SK-N-SH (cell line): ENCODE data around the gene PAPSS2. TPM values are rescaled to one million over a fixed set of nuclear protein-coding genes. Genes with fewer than 3 reads are reported as not detected.

Source experiments
- CTCF ChIA-PET: fragments of 300-600, 350-600 bp; formaldehyde crosslinking; extraction: SDS; loops from one replicate; lab custom pipeline; 2021; lab: Yijun Ruan, JAX
- POLR2A ChIA-PET: fragments of 350-600 bp; sonication (Branson Sonifier 250); formaldehyde crosslinking; extraction: SDS; loops from one replicate; lab custom pipeline; 2020; ENCODE audit warnings: antibody characterized with exemption, inconsistent platforms; lab: Yijun Ruan, JAX
- DNase-seq: peaks from one replicate; pipeline ENCODE4 v3.0.0; 2012
- H2AFZ ChIP-seq: fragments of 200-600 bp; sonication (generic); 2 replicates; pipeline ENCODE4 v1.8.1; 2016; ENCODE audit warnings: antibody characterized with exemption, mild to moderate bottlenecking, low read depth
- H3F3A ChIP-seq: fragments of 200-600 bp; sonication (generic); replicated peaks from 2 replicates; pipeline ENCODE3; 2016; ENCODE audit warnings: antibody characterized with exemption, mild to moderate bottlenecking; ENCODE audit not compliant: insufficient read depth
- H3K27ac ChIP-seq, 2 experiments: fragments of 200-500 bp in 1 of 2; fragments of 200-600 bp in 1 of 2; sonication (Bioruptor generic) in 1 of 2; sonication (generic), shearing (Covaris generic) in 1 of 2; 2 replicates each; pipeline versions ENCODE4 v1.5.1 to v1.6.1; 2014 to 2016; ENCODE audit warnings: low read depth in 2 of 2, inconsistent platforms in 1 of 2, low read length in 1 of 2, mild to moderate bottlenecking in 1 of 2, mixed read lengths in 1 of 2
- H3K27me3 ChIP-seq: fragments of 200-600 bp; sonication (generic), shearing (Covaris generic); 2 replicates; pipeline ENCODE4 v1.6.1; 2016; ENCODE audit warnings: mixed run types; ENCODE audit not compliant: insufficient read depth
- H3K36me3 ChIP-seq, 2 experiments: fragments of 200-500 bp in 1 of 2; fragments of 200-600 bp in 1 of 2; sonication (Bioruptor generic) in 1 of 2; sonication (generic) in 1 of 2; replicated peaks in 1 of 2; 2 replicates each; pipeline versions ENCODE3 to v1.5.1; 2014 to 2016; ENCODE audit warnings: low read length in 1 of 2, mild to moderate bottlenecking in 1 of 2; ENCODE audit not compliant: insufficient read depth in 2 of 2, control insufficient read depth in 1 of 2
- H3K4me1 ChIP-seq, 2 experiments: fragments of 200-500 bp in 1 of 2; fragments of 200-600 bp in 1 of 2; sonication (Bioruptor generic) in 1 of 2; sonication (generic), shearing (Covaris generic) in 1 of 2; 2 replicates each; pipeline versions ENCODE4 v1.5.1 to v1.6.1; 2014 to 2016; ENCODE audit warnings: low read depth in 1 of 2, low read length in 1 of 2, mixed run types in 1 of 2; ENCODE audit not compliant: insufficient read depth in 2 of 2, control insufficient read depth in 1 of 2
- H3K4me2 ChIP-seq: fragments of 200-600 bp; sonication (generic), shearing (Covaris generic); 2 replicates; pipeline ENCODE4 v1.6.1; 2017; ENCODE audit warnings: mixed run types
- H3K4me3 ChIP-seq, 2 experiments: fragments of 200-500 bp in 1 of 2; fragments of 200-600 bp in 1 of 2; sonication (Bioruptor generic) in 1 of 2; sonication (generic), shearing (Covaris generic) in 1 of 2; 2 replicates each; pipeline versions ENCODE4 v1.5.1 to v1.8.1; 2014 to 2016; ENCODE audit warnings: low read depth in 2 of 2, inconsistent platforms in 1 of 2, low read length in 1 of 2, mild to moderate bottlenecking in 1 of 2, mixed read lengths in 1 of 2, moderate library complexity in 1 of 2
- H3K79me2 ChIP-seq: fragments of 200-600 bp; sonication (generic); 2 replicates; pipeline ENCODE4 v1.8.1; 2017; ENCODE audit warnings: mild to moderate bottlenecking; ENCODE audit not compliant: insufficient read depth
- H3K9ac ChIP-seq: fragments of 200-600 bp; sonication (generic); 2 replicates; pipeline ENCODE4 v1.6.1; 2017; ENCODE audit warnings: mixed run types
- H3K9me2 ChIP-seq: fragments of 200-600 bp; sonication (generic); 2 replicates; pipeline ENCODE4 v1.6.1; 2017; ENCODE audit warnings: mixed run types
- H3K9me3 ChIP-seq: fragments of 200-600 bp; sonication (generic); 2 replicates; pipeline ENCODE4 v1.6.1; 2017; ENCODE audit warnings: mixed run types, mild to moderate bottlenecking, moderate library complexity
- H4K20me1 ChIP-seq: fragments of 200-600 bp; sonication (generic); 2 replicates; pipeline ENCODE4 v1.6.1; 2017; ENCODE audit warnings: mild to moderate bottlenecking, mixed run types; ENCODE audit not compliant: insufficient read depth
- CHD2 ChIP-seq: fragments of 150-350 bp; IDR thresholded peaks from 2 replicates; pipeline ENCODE4 v1.6.1; 2018; ENCODE audit warnings: low read length; ENCODE audit not compliant: partially characterized antibody
- ELF1 ChIP-seq: IDR thresholded peaks from 2 replicates; pipeline ENCODE4 v1.4.0; 2012
- FOSL2 ChIP-seq: IDR thresholded peaks from 2 replicates; pipeline ENCODE4 v1.4.0; 2012; ENCODE audit warnings: low read depth, mild to moderate bottlenecking, moderate library complexity, borderline replicate concordance
- FOXJ3 ChIP-seq: sonication (generic); formaldehyde crosslinking; IDR thresholded peaks from 2 replicates; pipeline ENCODE4 v1.5.1; 2020; ENCODE audit warnings: mild to moderate bottlenecking, missing genetic modification reagents
- GATA2 ChIP-seq: sonication (generic); formaldehyde crosslinking; IDR thresholded peaks from 2 replicates; pipeline ENCODE4 v1.5.0; 2020; ENCODE audit warnings: mild to moderate bottlenecking, missing genetic modification reagents
- MAX ChIP-seq: IDR thresholded peaks from 2 replicates; pipeline ENCODE4 v1.4.0; 2012; ENCODE audit warnings: low read depth
- MEF2A ChIP-seq: IDR thresholded peaks from 2 replicates; pipeline ENCODE4 v1.4.0; 2012; ENCODE audit warnings: low read depth, borderline replicate concordance
- MXI1 ChIP-seq: IDR thresholded peaks from 2 replicates; pipeline ENCODE4 v1.6.1; 2012; ENCODE audit warnings: mild to moderate bottlenecking, low read depth, low read length, improper control_type of control experiment
- NRF1 ChIP-seq: IDR thresholded peaks from 2 replicates; pipeline ENCODE4 v1.6.1; 2012; ENCODE audit warnings: low read depth, mild to moderate bottlenecking, low read length
- PBX3 ChIP-seq: IDR thresholded peaks from 2 replicates; pipeline ENCODE4; 2012
- POLR2AphosphoS5 ChIP-seq: IDR thresholded peaks from 2 replicates; pipeline ENCODE4 v1.6.1; 2012; ENCODE audit warnings: low read depth, low read length
- RAD21 ChIP-seq: IDR thresholded peaks from 2 replicates; pipeline ENCODE4 v1.6.1; 2012; ENCODE audit warnings: mild to moderate bottlenecking, low read length
- RCOR1 ChIP-seq: fragments of 150-350 bp; IDR thresholded peaks from 2 replicates; pipeline ENCODE4 v1.6.1; 2017; ENCODE audit warnings: antibody characterized with exemption, low read length
- RFX5 ChIP-seq: IDR thresholded peaks from 2 replicates; pipeline ENCODE4 v1.6.1; 2012; ENCODE audit warnings: mild to moderate bottlenecking, improper control_type of control experiment, low read length
- RXRA ChIP-seq: IDR thresholded peaks from 2 replicates; pipeline ENCODE4 v1.4.0; 2012; ENCODE audit warnings: low read depth, mild to moderate bottlenecking, borderline replicate concordance
- SIN3A ChIP-seq: IDR thresholded peaks from 2 replicates; pipeline ENCODE4 v1.6.1; 2012; ENCODE audit warnings: low read depth, mild to moderate bottlenecking, low read length, moderate library complexity, borderline replicate concordance
- SMC3 ChIP-seq: IDR thresholded peaks from 2 replicates; pipeline ENCODE4 v1.6.1; 2012; ENCODE audit warnings: low read depth, low read length, improper control_type of control experiment
- TAF1 ChIP-seq: IDR thresholded peaks from 2 replicates; pipeline ENCODE4 v1.6.1; 2012; ENCODE audit warnings: low read depth, mild to moderate bottlenecking, low read length, moderate library complexity, borderline replicate concordance
- TCF12 ChIP-seq: IDR thresholded peaks from 2 replicates; pipeline ENCODE4 v1.4.0; 2012
- TEAD4 ChIP-seq: IDR thresholded peaks from 2 replicates; pipeline ENCODE4 v1.4.0; 2012; ENCODE audit warnings: mild to moderate bottlenecking, borderline replicate concordance; ENCODE audit not compliant: insufficient read depth
- USF1 ChIP-seq: IDR thresholded peaks from 2 replicates; pipeline ENCODE4 v1.4.0; 2012; ENCODE audit warnings: low read depth, borderline replicate concordance
- YY1 ChIP-seq: IDR thresholded peaks from 2 replicates; pipeline ENCODE4 v1.4.0; 2012; ENCODE audit warnings: low read depth, mild to moderate bottlenecking
- ZBTB33 ChIP-seq: IDR thresholded peaks from 2 replicates; pipeline ENCODE4 v1.4.0; 2012; ENCODE audit warnings: low read depth, borderline replicate concordance
- WGBS: methylation state at CpG from one replicate; pipeline ENCODE4 v1.1.6; 2017; ENCODE audit warnings: low lambda C conversion rate; 5-methylcytosine and 5-hydroxymethylcytosine counted together
- polyA plus RNA-seq, 3 experiments: library from polyadenylated mRNA; depleted of rRNA; stranded (reverse); fragments of >200 nt; gene quantifications; 2 replicates each; pipeline ENCODE4 v1.2.3, GENCODE V29; 2012

The PAPSS2 gene
- polyA plus RNA-seq, 1 of the 3 experiments (the other 2 are of a cell fraction) = 50.0 TPM

- no peak overlapping the region for H3K27ac ChIP-seq
- H3K9me2 ChIP-seq = no peaks in the 10 kb centered on the region
- no peaks in the 10 kb centered on the region for H3K79me2 ChIP-seq
- POLR2A ChIA-PET = no interaction called here
- H3F3A ChIP-seq = no peaks in the 10 kb centered on the region
- no peak for DNase-seq
- TF ChIP-seq RCOR1 = no peak
- TF ChIP-seq MAX = no peak
- TF ChIP-seq SIN3A = no peak
- no peak for TF ChIP-seq FOXJ3 (CRISPR knock-in tag)
- TF ChIP-seq ZBTB33 = no peak
- TF ChIP-seq GATA2 (CRISPR knock-in tag) = no peak
- no peak for TF ChIP-seq MXI1
- TF ChIP-seq TAF1 = no peak
- no peak for TF ChIP-seq YY1
- TF ChIP-seq RXRA = no peak
- TF ChIP-seq TEAD4 = no peak
- no peak for TF ChIP-seq RAD21
- TF ChIP-seq USF1 = no peak
- TF ChIP-seq FOSL2 = no peak
- no peak for TF ChIP-seq PBX3
- no peaks in the 10 kb centered on the region for H4K20me1 ChIP-seq
- H2AFZ ChIP-seq = no peak overlapping the region
- H3K9ac ChIP-seq = no peak overlapping the region
- no peak overlapping the region for H3K4me3 ChIP-seq
- H3K4me1 ChIP-seq = no peaks in the 10 kb centered on the region
- H3K9me3 ChIP-seq = no peaks in the 10 kb centered on the region
- no peaks in the 10 kb centered on the region for H3K27me3 ChIP-seq
- CTCF ChIA-PET = no interaction called here
- H3K4me2 ChIP-seq = no peak overlapping the region
- H3K36me3 ChIP-seq = no peaks in the 10 kb centered on the region
Observed at GRCh38 chr10:87642988-87643387, 16.7 kb upstream of the PAPSS2 start.

- POLR2A ChIA-PET = no interaction called here
- TF ChIP-seq FOXJ3 (CRISPR knock-in tag) = no peak
- no peak for TF ChIP-seq MAX
- TF ChIP-seq RFX5 = no peak
- no peak for TF ChIP-seq SMC3
- no peak for TF ChIP-seq TAF1
- no peak for TF ChIP-seq USF1
- no peak for TF ChIP-seq RXRA
- TF ChIP-seq NRF1 = no peak
- TF ChIP-seq POLR2AphosphoS5 = no peak
- no peak for TF ChIP-seq MEF2A
- TF ChIP-seq CHD2 = no peak
- TF ChIP-seq TCF12 = no peak
- no peak for TF ChIP-seq ELF1
Observed at GRCh38 chr10:87643920-87644319, 15.8 kb upstream of the PAPSS2 start.

More at GRCh38 chr10:87643920-87644319, 15.8 kb upstream of the PAPSS2 start:
- Histone ChIP-seq H3K4me2 (no peak overlapping the region), H3K4me1 (no peaks in the 10 kb centered on the region), H2AFZ (no peak overlapping the region), H3K27ac (no peak overlapping the region), H3K9me2 (no peaks in the 10 kb centered on the region), H3K4me3 (no peak overlapping the region), H3K27me3 (no peaks in the 10 kb centered on the region), H4K20me1 (no peaks in the 10 kb centered on the region), H3K9me3 (no peaks in the 10 kb centered on the region), H3K79me2 (no peaks in the 10 kb centered on the region), H3F3A (no peaks in the 10 kb centered on the region), H3K9ac (no peak overlapping the region), H3K36me3 (no peaks in the 10 kb centered on the region)
- CTCF ChIA-PET = interaction anchor here (1.2 kb wide), 1 partner anchor 10 kb away, joined by 3 read pairs; no protein-coding TSS in a partner anchor
- 100% methylated on average over 3 of the region's 3 CpGs for WGBS
- no peak for DNase-seq
